Mucosa of gallbladder (tissue), 1 donor: ENCODE measurements around the gene SELP. TPM values are rescaled to one million over a fixed set of nuclear protein-coding genes. Genes with fewer than 3 reads are reported as not detected.

ENCODE experiments used
- total RNA-seq: library from RNA; stranded (reverse); gene quantifications from one replicate; pipeline ENCODE4 v1.2.1, GENCODE V29; 2021
- donor health status: DM: no; HTN: no; CAD: no.

The SELP gene
- total RNA-seq, 1 donor from 2014 or later: 12.6 TPM

Other genes with a start within 250 kb of the SELP start
- 5.6 TPM for gene CCDC181, start 202.7 kb downstream of the SELP start, total RNA-seq
- gene SLC19A2, start 144.2 kb downstream of the SELP start, total RNA-seq: 29.0 TPM
- gene F5, start 43.6 kb downstream of the SELP start, total RNA-seq: 154 TPM
- gene SELL, start 81.5 kb upstream of the SELP start, total RNA-seq: 5.6 TPM
- 0.95 TPM for gene SELE, start 104.0 kb upstream of the SELP start, total RNA-seq
- 4.9 TPM for gene METTL18, start 164.8 kb upstream of the SELP start, total RNA-seq